A549 treated with AZD9567 at 1 μM for 4 hours (cell line): ENCODE measurements around the gene ARMH4. TPM values are rescaled to one million over a fixed set of nuclear protein-coding genes. Genes with fewer than 3 reads are reported as not detected.

Experiments
- total RNA-seq: library from RNA; stranded (reverse); fragments of 200-300 nt; extraction: Qiagen RNA extraction; gene quantifications from 5 replicates; pipeline ENCODE4 v1.2.3, GENCODE V29; 2022; ENCODE audit not compliant: insufficient read depth

ARMH4 gene, protein sequence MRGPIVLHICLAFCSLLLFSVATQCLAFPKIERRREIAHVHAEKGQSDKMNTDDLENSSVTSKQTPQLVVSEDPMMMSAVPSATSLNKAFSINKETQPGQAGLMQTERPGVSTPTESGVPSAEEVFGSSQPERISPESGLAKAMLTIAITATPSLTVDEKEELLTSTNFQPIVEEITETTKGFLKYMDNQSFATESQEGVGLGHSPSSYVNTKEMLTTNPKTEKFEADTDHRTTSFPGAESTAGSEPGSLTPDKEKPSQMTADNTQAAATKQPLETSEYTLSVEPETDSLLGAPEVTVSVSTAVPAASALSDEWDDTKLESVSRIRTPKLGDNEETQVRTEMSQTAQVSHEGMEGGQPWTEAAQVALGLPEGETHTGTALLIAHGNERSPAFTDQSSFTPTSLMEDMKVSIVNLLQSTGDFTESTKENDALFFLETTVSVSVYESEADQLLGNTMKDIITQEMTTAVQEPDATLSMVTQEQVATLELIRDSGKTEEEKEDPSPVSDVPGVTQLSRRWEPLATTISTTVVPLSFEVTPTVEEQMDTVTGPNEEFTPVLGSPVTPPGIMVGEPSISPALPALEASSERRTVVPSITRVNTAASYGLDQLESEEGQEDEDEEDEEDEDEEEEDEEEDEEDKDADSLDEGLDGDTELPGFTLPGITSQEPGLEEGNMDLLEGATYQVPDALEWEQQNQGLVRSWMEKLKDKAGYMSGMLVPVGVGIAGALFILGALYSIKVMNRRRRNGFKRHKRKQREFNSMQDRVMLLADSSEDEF
- total RNA-seq, result 0.37 to 0.87 TPM (median 0.67 TPM) in 4 of 5 replicates, not detected in the other

DNA sequence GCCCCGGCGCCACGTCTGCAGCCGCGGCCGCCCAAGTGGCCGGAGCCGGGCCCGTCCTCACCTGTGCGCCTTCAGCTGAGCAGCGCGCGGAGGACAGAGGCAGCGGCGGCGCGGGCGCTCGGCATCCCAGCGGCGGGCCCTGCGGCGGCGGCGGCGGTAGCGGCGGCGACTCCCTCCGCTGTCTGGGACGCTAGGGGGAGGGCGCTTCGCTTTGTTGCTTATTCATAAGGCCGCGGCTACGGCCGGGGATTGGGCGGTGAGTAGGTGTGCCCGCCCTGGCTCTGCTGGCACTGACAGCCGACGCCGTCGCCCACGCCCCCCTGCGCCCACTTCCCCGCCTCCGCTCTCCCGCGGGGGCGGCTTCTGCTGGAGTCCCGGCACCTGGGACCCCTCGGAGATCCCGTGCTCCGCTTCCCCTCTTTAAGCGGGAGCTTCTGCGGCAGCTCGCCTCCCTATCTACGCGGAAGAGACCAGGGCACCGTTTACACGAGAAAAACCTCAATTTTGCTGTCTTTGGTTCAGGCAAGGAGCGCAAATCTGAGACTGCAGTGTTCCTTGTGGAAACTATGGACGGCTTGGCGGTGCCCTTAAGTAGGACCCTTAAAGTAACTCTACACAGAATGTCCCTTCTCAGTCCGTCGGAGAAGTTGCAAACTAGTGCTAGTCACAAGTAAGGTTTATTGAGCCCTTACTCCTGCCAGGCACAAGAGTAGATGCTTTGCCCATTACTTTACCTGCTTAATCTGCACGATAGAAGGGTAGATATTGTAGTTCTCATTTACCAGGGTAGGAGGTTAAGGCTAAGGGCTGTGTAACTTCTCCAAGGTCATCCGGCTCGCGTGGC, at the start of gene ARMH4:
ARMH4 (minus strand) TSS at position 200 of the 844 bp plus-strand sequence. CDS start 12,855 bp downstream, outside the sequence.

DNA sequence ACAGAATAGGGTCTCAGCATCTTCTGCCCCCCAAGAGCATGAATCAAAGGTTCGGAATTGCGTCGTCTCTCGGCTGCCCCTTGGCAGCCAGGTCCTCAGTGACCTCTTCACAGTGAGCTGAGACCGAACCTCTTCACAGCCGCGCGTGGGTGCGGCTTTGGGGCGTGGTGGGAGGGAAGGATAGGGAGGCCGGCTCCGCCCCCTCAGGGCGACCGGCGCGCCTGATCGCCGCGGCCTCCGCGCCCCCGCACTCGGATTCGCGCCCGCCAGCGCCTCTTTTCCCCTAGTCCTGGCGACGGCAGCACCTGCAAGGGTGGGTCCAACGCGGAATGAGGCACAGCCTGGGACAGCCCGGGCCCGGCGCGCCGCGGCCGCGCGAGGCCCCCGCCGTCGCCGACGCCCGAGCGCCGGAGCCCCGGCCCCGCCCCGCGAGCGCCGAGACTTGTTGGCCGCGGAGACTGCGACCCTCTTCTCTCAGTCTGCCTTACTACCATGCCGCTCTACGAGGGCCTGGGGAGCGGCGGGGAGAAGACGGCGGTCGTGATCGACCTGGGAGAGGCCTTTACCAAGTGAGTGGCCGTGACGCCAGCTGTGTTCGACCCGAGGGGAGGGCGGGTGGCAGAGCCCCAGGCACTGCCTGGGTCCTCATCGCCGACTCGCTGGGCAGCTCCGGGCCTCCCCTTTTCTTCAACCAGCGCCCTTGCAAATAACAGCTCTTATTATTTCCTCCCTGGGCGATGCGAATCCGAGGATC, 47.9 kb upstream of the ARMH4 start, which contains the start of gene ACTR10:
ACTR10 (plus strand) TSS at position 424 of the 754 bp plus-strand sequence; CDS start at position 493, 69 bp downstream.

Other genes starting within 250 kb of the ARMH4 start
- 48.2 to 78.7 TPM (median 51.7 TPM) in 5 replicates for gene ACTR10, start 47.9 kb upstream of the ARMH4 start, total RNA-seq
- gene PSMA3, start 92.6 kb upstream of the ARMH4 start, total RNA-seq, result 181 to 270 TPM (median 189 TPM) in 5 replicates
- 3.7 to 6.0 TPM (median 5.5 TPM) in 5 replicates for gene ARID4A, start 146.3 kb upstream of the ARMH4 start, total RNA-seq
- gene TOMM20L, start 243.7 kb upstream of the ARMH4 start, total RNA-seq, result not detected in 5 replicates